NB4 (cell line): ENCODE results near the gene SV2C.

ENCODE experiments used
- TF ChIP-seq, protein P1 (sequence below): IDR thresholded peaks from one replicate; pipeline ENCODE4 v1.5.1; 2012; ENCODE audit warnings: low read depth, low read length
- TF ChIP-seq, protein P2 (sequence below): IDR thresholded peaks from 2 replicates; pipeline ENCODE4 v1.6.1; 2011; ENCODE audit warnings: low read depth, low read length

DNA sequence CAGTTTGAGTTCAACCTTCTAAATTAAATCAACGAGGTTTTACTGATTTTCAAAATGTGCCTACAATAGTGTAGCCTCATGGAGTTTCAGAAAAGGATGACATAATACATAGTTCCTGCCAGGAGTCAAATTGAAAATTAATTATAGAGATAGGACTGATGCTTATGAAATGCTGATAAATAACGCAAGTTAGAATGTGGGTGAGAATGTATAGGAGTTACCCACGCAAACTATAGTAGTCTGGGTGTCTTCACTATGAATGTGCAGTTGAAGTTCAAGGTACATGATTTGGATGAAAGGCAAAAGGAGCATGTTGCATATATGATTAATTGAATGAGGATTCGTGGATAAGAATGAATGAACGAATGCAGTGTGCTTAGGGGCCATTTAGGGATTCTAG lies 95.7 kb downstream of the SV2C start:
- TF ChIP-seq, protein P1, sequence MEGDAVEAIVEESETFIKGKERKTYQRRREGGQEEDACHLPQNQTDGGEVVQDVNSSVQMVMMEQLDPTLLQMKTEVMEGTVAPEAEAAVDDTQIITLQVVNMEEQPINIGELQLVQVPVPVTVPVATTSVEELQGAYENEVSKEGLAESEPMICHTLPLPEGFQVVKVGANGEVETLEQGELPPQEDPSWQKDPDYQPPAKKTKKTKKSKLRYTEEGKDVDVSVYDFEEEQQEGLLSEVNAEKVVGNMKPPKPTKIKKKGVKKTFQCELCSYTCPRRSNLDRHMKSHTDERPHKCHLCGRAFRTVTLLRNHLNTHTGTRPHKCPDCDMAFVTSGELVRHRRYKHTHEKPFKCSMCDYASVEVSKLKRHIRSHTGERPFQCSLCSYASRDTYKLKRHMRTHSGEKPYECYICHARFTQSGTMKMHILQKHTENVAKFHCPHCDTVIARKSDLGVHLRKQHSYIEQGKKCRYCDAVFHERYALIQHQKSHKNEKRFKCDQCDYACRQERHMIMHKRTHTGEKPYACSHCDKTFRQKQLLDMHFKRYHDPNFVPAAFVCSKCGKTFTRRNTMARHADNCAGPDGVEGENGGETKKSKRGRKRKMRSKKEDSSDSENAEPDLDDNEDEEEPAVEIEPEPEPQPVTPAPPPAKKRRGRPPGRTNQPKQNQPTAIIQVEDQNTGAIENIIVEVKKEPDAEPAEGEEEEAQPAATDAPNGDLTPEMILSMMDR, result no peak
- TF ChIP-seq, protein P2, sequence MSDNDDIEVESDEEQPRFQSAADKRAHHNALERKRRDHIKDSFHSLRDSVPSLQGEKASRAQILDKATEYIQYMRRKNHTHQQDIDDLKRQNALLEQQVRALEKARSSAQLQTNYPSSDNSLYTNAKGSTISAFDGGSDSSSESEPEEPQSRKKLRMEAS, result no peak
